HepG2 (cell line): ENCODE measurements around the gene C11orf65. TPM values are rescaled to one million over a fixed set of nuclear protein-coding genes. Genes with fewer than 3 reads are reported as not detected.
A peak's percentile ranks its signal among the peaks of the same experiment; 100 is the strongest.

ENCODE experiments used
- RBM39 ChIP-seq: fragments of 200-400 bp; formaldehyde crosslinking; IDR thresholded peaks from one replicate; pipeline ENCODE4 v1.6.1; 2018; ENCODE audit warnings: antibody characterized with exemption, mild to moderate bottlenecking, low read depth, low read length; ENCODE audit not compliant: poor library complexity, severe bottlenecking
- SIN3B ChIP-seq: fragments of 150-350 bp; IDR thresholded peaks from 2 replicates; pipeline ENCODE4 v1.6.1; 2014; ENCODE audit warnings: low read length
- polyA plus RNA-seq, 8 experiments: library from polyadenylated mRNA; depleted of rRNA in 3 of 8; stranded (reverse) in 7 of 8; unstranded in 1 of 8; fragments of >200 nt; fragmentation: Illumina TruSeq in 4 of 8; extraction: Trizol in 4 of 8; gene quantifications; 2 replicates each; pipeline versions ENCODE4 v1.2.1 to v1.2.3, GENCODE V29; 2011 to 2016; ENCODE audit warnings: low read depth in 4 of 8, missing spikeins in 1 of 8, mixed read lengths in 1 of 8; ENCODE audit not compliant: insufficient read depth in 1 of 8
- total RNA-seq, 5 experiments: library from RNA; depleted of rRNA; stranded (reverse); fragments of >200 nt; fragmentation: Illumina TruSeq; extraction: Trizol; gene quantifications; 2 replicates each; pipeline ENCODE4 v1.2.3, GENCODE V29; 2016; ENCODE audit warnings: low read depth in 1 of 5
- TF ChIP-seq, protein P1 (sequence below): sonication (generic); formaldehyde crosslinking; IDR thresholded peaks from 2 replicates; pipeline ENCODE4 v1.5.0; 2020; ENCODE audit warnings: mild to moderate bottlenecking, missing genetic modification reagents, borderline replicate concordance
- TF ChIP-seq, protein P2 (sequence below): sonication (generic); formaldehyde crosslinking; IDR thresholded peaks from one replicate; pipeline ENCODE4 v1.5.1; 2020; ENCODE audit warnings: mild to moderate bottlenecking, missing genetic modification reagents; ENCODE audit errors: not compliant biosample characterization
- TF ChIP-seq, protein P3 (sequence below): sonication (generic); formaldehyde crosslinking; IDR thresholded peaks from 2 replicates; pipeline ENCODE4 v1.5.0; 2020; ENCODE audit warnings: mild to moderate bottlenecking, missing genetic modification reagents
- TF ChIP-seq, protein P4 (sequence below): IDR thresholded peaks from 2 replicates; pipeline ENCODE4 v1.6.1; 2016; ENCODE audit warnings: low read depth, missing genetic modification reagents, missing compliant biosample characterization

C11orf65 gene
- total and polyA plus RNA-seq, 2 of the 13 experiments (the other 11 are each of a cell fraction or from before 2014, with no cell fraction given), result 0.38 to 0.42 TPM

DNA sequence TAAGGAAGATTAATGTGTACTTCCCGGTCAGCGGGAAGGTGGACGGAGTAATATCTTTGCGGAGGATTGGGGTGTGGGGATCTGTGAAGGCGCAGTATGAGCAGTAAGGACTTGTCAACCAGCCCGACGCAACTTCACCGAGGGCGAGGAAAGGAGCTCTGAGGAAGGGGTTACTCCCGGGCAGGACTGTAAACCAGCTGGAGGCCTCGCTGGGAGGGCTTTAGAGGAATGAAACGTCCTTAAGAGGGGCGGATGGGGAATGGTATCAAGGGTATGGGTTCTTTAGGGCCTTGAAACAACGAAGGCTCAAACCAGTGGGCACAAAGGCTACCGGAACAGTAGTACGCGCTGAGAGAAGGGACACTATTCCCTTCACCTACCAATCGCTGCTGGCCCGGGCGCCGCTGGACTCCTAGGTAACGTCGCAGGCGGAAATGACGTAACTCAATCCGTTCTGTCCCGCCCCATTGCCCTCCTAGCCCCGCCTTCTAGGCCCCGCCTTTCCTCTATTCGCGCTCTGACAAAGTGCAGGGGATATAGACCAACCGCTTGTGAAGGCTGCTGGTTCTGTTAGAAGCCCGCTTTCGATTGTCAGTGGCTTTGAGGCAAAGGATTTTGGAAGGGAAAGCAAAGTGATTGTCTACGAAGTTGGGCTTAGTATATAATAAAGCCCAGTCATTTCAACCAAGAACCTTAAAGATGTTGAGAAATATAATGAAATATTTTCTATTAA is at the start of gene C11orf65 (continued):
- peak; percentile 30; the same call in 1 of the 2 replicates for TF ChIP-seq SIN3B
- TF ChIP-seq RBM39, result no peak
- TF ChIP-seq, protein P1, sequence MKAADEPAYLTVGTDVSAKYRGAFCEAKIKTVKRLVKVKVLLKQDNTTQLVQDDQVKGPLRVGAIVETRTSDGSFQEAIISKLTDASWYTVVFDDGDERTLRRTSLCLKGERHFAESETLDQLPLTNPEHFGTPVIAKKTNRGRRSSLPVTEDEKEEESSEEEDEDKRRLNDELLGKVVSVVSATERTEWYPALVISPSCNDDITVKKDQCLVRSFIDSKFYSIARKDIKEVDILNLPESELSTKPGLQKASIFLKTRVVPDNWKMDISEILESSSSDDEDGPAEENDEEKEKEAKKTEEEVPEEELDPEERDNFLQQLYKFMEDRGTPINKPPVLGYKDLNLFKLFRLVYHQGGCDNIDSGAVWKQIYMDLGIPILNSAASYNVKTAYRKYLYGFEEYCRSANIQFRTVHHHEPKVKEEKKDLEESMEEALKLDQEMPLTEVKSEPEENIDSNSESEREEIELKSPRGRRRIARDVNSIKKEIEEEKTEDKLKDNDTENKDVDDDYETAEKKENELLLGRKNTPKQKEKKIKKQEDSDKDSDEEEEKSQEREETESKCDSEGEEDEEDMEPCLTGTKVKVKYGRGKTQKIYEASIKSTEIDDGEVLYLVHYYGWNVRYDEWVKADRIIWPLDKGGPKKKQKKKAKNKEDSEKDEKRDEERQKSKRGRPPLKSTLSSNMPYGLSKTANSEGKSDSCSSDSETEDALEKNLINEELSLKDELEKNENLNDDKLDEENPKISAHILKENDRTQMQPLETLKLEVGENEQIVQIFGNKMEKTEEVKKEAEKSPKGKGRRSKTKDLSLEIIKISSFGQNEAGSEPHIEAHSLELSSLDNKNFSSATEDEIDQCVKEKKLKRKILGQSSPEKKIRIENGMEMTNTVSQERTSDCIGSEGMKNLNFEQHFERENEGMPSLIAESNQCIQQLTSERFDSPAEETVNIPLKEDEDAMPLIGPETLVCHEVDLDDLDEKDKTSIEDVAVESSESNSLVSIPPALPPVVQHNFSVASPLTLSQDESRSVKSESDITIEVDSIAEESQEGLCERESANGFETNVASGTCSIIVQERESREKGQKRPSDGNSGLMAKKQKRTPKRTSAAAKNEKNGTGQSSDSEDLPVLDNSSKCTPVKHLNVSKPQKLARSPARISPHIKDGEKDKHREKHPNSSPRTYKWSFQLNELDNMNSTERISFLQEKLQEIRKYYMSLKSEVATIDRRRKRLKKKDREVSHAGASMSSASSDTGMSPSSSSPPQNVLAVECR (CRISPR knock-in tag), result peak; percentile 91
- TF ChIP-seq, protein P2, sequence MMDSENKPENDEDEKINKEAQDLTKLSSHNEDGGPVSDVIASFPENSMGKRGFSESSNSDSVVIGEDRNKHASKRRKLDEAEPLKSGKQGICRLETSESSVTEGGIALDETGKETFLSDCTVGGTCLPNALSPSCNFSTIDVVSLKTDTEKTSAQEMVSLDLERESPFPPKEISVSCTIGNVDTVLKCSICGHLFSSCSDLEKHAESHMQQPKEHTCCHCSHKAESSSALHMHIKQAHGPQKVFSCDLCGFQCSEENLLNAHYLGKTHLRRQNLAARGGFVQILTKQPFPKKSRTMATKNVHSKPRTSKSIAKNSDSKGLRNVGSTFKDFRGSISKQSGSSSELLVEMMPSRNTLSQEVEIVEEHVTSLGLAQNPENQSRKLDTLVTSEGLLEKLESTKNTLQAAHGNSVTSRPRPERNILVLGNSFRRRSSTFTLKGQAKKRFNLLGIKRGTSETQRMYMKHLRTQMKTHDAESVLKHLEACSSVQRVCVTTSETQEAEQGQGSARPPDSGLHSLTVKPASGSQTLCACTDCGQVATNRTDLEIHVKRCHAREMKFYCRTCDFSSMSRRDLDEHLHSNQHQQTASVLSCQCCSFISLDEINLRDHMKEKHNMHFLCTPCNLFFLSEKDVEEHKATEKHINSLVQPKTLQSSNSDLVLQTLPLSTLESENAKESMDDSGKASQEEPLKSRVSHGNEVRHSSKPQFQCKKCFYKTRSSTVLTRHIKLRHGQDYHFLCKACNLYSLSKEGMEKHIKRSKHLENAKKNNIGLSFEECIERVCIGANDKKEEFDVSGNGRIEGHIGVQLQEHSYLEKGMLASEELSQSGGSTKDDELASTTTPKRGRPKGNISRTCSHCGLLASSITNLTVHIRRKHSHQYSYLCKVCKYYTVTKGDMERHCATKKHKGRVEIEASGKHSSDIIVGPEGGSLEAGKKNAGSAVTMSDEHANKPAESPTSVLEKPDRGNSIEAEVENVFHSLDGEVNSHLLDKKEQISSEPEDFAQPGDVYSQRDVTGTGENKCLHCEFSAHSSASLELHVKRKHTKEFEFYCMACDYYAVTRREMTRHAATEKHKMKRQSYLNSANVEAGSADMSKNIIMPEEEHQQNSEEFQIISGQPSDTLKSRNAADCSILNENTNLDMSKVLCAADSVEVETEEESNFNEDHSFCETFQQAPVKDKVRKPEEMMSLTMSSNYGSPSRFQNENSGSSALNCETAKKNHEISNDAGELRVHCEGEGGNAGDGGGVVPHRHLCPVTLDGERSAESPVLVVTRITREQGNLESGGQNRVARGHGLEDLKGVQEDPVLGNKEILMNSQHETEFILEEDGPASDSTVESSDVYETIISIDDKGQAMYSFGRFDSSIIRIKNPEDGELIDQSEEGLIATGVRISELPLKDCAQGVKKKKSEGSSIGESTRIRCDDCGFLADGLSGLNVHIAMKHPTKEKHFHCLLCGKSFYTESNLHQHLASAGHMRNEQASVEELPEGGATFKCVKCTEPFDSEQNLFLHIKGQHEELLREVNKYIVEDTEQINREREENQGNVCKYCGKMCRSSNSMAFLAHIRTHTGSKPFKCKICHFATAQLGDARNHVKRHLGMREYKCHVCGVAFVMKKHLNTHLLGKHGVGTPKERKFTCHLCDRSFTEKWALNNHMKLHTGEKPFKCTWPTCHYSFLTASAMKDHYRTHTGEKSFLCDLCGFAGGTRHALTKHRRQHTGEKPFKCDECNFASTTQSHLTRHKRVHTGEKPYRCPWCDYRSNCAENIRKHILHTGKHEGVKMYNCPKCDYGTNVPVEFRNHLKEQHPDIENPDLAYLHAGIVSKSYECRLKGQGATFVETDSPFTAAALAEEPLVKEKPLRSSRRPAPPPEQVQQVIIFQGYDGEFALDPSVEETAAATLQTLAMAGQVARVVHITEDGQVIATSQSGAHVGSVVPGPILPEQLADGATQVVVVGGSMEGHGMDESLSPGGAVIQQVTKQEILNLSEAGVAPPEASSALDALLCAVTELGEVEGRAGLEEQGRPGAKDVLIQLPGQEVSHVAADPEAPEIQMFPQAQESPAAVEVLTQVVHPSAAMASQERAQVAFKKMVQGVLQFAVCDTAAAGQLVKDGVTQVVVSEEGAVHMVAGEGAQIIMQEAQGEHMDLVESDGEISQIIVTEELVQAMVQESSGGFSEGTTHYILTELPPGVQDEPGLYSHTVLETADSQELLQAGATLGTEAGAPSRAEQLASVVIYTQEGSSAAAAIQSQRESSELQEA (CRISPR knock-in tag), result no peak
- TF ChIP-seq, protein P3, sequence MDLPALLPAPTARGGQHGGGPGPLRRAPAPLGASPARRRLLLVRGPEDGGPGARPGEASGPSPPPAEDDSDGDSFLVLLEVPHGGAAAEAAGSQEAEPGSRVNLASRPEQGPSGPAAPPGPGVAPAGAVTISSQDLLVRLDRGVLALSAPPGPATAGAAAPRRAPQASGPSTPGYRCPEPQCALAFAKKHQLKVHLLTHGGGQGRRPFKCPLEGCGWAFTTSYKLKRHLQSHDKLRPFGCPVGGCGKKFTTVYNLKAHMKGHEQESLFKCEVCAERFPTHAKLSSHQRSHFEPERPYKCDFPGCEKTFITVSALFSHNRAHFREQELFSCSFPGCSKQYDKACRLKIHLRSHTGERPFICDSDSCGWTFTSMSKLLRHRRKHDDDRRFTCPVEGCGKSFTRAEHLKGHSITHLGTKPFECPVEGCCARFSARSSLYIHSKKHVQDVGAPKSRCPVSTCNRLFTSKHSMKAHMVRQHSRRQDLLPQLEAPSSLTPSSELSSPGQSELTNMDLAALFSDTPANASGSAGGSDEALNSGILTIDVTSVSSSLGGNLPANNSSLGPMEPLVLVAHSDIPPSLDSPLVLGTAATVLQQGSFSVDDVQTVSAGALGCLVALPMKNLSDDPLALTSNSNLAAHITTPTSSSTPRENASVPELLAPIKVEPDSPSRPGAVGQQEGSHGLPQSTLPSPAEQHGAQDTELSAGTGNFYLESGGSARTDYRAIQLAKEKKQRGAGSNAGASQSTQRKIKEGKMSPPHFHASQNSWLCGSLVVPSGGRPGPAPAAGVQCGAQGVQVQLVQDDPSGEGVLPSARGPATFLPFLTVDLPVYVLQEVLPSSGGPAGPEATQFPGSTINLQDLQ, result no peak
- TF ChIP-seq, protein P4, sequence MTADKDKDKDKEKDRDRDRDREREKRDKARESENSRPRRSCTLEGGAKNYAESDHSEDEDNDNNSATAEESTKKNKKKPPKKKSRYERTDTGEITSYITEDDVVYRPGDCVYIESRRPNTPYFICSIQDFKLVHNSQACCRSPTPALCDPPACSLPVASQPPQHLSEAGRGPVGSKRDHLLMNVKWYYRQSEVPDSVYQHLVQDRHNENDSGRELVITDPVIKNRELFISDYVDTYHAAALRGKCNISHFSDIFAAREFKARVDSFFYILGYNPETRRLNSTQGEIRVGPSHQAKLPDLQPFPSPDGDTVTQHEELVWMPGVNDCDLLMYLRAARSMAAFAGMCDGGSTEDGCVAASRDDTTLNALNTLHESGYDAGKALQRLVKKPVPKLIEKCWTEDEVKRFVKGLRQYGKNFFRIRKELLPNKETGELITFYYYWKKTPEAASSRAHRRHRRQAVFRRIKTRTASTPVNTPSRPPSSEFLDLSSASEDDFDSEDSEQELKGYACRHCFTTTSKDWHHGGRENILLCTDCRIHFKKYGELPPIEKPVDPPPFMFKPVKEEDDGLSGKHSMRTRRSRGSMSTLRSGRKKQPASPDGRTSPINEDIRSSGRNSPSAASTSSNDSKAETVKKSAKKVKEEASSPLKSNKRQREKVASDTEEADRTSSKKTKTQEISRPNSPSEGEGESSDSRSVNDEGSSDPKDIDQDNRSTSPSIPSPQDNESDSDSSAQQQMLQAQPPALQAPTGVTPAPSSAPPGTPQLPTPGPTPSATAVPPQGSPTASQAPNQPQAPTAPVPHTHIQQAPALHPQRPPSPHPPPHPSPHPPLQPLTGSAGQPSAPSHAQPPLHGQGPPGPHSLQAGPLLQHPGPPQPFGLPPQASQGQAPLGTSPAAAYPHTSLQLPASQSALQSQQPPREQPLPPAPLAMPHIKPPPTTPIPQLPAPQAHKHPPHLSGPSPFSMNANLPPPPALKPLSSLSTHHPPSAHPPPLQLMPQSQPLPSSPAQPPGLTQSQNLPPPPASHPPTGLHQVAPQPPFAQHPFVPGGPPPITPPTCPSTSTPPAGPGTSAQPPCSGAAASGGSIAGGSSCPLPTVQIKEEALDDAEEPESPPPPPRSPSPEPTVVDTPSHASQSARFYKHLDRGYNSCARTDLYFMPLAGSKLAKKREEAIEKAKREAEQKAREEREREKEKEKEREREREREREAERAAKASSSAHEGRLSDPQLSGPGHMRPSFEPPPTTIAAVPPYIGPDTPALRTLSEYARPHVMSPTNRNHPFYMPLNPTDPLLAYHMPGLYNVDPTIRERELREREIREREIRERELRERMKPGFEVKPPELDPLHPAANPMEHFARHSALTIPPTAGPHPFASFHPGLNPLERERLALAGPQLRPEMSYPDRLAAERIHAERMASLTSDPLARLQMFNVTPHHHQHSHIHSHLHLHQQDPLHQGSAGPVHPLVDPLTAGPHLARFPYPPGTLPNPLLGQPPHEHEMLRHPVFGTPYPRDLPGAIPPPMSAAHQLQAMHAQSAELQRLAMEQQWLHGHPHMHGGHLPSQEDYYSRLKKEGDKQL (CRISPR knock-in tag), result no peak
